ENCODE results near the gene RAC3. TPM values are rescaled to one million over a fixed set of nuclear protein-coding genes. Genes with fewer than 3 reads are reported as not detected.

Gene RAC3
- polyA plus RNA-seq, 1 donor (not counting 4 experiments of a cell fraction or from before 2014, with no cell fraction given): 12.3 TPM

DNA sequence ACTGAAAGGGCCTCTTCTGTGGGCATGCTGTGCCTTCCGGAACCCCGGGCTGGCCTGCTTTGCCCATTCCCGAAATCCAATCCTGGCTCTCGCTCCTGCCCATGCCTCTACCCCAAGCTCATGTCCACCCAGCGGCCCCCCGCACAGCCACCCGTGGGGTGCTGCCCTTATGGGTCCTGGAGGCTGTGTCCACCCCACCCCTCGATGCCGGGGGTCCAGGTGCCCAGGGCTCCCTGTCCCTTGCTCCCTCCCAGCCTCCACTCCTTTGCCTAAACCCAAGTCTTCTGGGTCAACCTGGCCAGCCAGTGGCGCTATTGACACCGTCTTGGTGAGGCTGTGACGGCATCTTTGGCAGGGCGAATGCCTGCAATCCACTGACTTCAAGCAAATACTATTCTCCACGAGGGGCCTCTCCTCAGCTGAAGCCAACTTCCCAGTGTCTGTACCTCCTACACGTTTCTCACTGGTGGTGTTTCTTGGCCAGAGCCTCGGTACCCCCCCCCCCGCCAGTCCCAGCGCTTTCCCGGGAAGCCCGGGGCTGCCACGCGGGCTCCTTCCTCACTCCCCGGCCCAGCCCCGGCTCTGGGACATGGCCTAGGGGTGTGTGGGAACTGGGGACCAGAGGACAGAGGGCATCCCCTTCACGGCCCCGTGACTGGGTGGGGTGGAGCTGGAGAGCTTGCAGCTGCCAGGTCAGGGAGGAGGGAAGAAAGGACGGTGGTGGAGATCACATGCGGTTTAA lies 46.3 kb downstream of the RAC3 start:
- Histone ChIP-seq H4K20me1 (ENCODE audit: control insufficient read depth, extremely low read depth, insufficient read depth, low read length) (peaks cover 11% of the 10 kb centered on the region), H3K9me3 (ENCODE audit: control insufficient read depth, low read depth, low read length) (no peaks in the 10 kb centered on the region), H3K79me2 (ENCODE audit: control insufficient read depth, insufficient read depth, low read length) (no peaks in the 10 kb centered on the region), H3K4me1 (ENCODE audit: control insufficient read depth, extremely low read depth, insufficient read depth, low read length) (no peaks in the 10 kb centered on the region), H3K4me2 (ENCODE audit: control insufficient read depth, extremely low read depth, insufficient read depth, low read depth, low read length) (no peak overlapping the region), H3K4me3 (ENCODE audit: control insufficient read depth in 2 of 3, extremely low read depth in 1 of 3, insufficient read depth in 2 of 3, low read depth in 1 of 3, low read length in 3 of 3) (no peak overlapping the region), H3K27me3 (ENCODE audit: control insufficient read depth, extremely low read depth, insufficient read depth, low read length) (no peaks in the 10 kb centered on the region), H2AFZ (ENCODE audit: control insufficient read depth, low read length) (no peak overlapping the region), H3K9me1 (ENCODE audit: control insufficient read depth, extremely low read depth, insufficient read depth, low read length) (no peaks in the 10 kb centered on the region), H3K27ac (ENCODE audit: control insufficient read depth, insufficient read depth, low read length) (no peak overlapping the region), H3K9ac (ENCODE audit: control insufficient read depth, extremely low read depth, insufficient read depth, low read length) (no peak overlapping the region), H3K36me3 (ENCODE audit: control insufficient read depth in 2 of 2, extremely low read depth in 1 of 2, insufficient read depth in 2 of 2, low read length in 2 of 2) (peaks cover 30 to 35% of the 10 kb centered on the region in 2 experiments)
- DNase-seq (ENCODE audit: low read depth, low spot score) (no peak), FAIRE-seq (no peak)
- TF ChIP-seq, protein P1, sequence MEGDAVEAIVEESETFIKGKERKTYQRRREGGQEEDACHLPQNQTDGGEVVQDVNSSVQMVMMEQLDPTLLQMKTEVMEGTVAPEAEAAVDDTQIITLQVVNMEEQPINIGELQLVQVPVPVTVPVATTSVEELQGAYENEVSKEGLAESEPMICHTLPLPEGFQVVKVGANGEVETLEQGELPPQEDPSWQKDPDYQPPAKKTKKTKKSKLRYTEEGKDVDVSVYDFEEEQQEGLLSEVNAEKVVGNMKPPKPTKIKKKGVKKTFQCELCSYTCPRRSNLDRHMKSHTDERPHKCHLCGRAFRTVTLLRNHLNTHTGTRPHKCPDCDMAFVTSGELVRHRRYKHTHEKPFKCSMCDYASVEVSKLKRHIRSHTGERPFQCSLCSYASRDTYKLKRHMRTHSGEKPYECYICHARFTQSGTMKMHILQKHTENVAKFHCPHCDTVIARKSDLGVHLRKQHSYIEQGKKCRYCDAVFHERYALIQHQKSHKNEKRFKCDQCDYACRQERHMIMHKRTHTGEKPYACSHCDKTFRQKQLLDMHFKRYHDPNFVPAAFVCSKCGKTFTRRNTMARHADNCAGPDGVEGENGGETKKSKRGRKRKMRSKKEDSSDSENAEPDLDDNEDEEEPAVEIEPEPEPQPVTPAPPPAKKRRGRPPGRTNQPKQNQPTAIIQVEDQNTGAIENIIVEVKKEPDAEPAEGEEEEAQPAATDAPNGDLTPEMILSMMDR (optimal IDR thresholded peaks at IDR 0.05 in 1 of 3, IDR thresholded peaks at IDR 0.05 in 1 of 3, conservative IDR thresholded peaks at IDR 0.05 in 1 of 3; ENCODE audit: extremely low read depth in 1 of 3, insufficient read depth in 2 of 3, low read length in 3 of 3): no peak
- TF ChIP-seq EZH2 (IDR thresholded peaks at IDR 0.05; ENCODE audit: low read length): no peak
- dilution Hi-C loops (cut with MboI; ENCODE audit: extremely low pct_ligation_motif_present, low sequenced_read_pairs): no loop called here

DNA sequence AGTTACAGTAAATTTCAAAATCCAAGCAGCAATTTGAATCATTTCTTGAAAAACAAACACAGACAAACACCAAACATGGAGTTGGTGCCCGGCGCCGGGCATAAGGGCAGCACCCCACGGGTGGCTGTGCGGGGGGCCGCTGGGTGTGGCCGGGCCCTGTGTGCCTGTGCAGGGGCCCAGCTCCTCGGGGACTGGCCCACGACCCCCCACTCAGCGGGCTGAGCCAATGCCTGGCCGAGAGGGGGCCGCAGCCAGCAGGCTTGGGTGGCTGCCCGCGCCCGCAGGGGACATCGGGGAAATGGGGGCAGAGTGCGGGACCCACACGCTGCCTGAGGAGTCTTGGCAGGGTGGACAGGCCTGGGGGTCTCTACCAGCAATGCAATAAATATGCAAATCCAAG lies 47.0 kb downstream of the RAC3 start:
- no peak for DNase-seq (ENCODE audit: low read depth, low spot score)
- Histone ChIP-seq H3K4me3 (ENCODE audit: control insufficient read depth in 2 of 3, extremely low read depth in 1 of 3, insufficient read depth in 2 of 3, low read depth in 1 of 3, low read length in 3 of 3) (no peak overlapping the region), H2AFZ (ENCODE audit: control insufficient read depth, low read length) (no peak overlapping the region), H3K9me1 (ENCODE audit: control insufficient read depth, extremely low read depth, insufficient read depth, low read length) (no peaks in the 10 kb centered on the region), H3K4me1 (ENCODE audit: control insufficient read depth, extremely low read depth, insufficient read depth, low read length) (no peaks in the 10 kb centered on the region), H3K9ac (ENCODE audit: control insufficient read depth, extremely low read depth, insufficient read depth, low read length) (no peak overlapping the region), H3K4me2 (ENCODE audit: control insufficient read depth, extremely low read depth, insufficient read depth, low read depth, low read length) (no peak overlapping the region), H3K27ac (ENCODE audit: control insufficient read depth, insufficient read depth, low read length) (no peak overlapping the region), H3K9me3 (ENCODE audit: control insufficient read depth, low read depth, low read length) (no peaks in the 10 kb centered on the region), H3K79me2 (ENCODE audit: control insufficient read depth, insufficient read depth, low read length) (no peaks in the 10 kb centered on the region), H3K27me3 (ENCODE audit: control insufficient read depth, extremely low read depth, insufficient read depth, low read length) (no peaks in the 10 kb centered on the region), H3K36me3 (ENCODE audit: control insufficient read depth in 2 of 2, extremely low read depth in 1 of 2, insufficient read depth in 2 of 2, low read length in 2 of 2) (peaks cover 37 to 40% of the 10 kb centered on the region in 2 experiments), H4K20me1 (ENCODE audit: control insufficient read depth, extremely low read depth, insufficient read depth, low read length) (peaks cover 15% of the 10 kb centered on the region)
- dilution Hi-C loops (cut with MboI; ENCODE audit: extremely low pct_ligation_motif_present, low sequenced_read_pairs): no loop called here
- no peak for FAIRE-seq
- TF ChIP-seq, protein P1 (optimal IDR thresholded peaks at IDR 0.05 in 1 of 3, IDR thresholded peaks at IDR 0.05 in 1 of 3, conservative IDR thresholded peaks at IDR 0.05 in 1 of 3; ENCODE audit: extremely low read depth in 1 of 3, insufficient read depth in 2 of 3, low read length in 3 of 3): no peak
